Neuronal stem cell (in vitro differentiated cells): ENCODE results near the gene MPZL1.

Experiments
- DNase-seq: peaks from one replicate; pipeline ENCODE4 v3.0.0-alpha.2; 2013; ENCODE audit warnings: low spot score
- H2AFZ ChIP-seq: one replicate; pipeline ENCODE4 v1.6.1; 2013; ENCODE audit warnings: mild to moderate bottlenecking, low read length, inconsistent platforms
- H2AK5ac ChIP-seq: 2 replicates; pipeline ENCODE4 v1.6.1; 2013; ENCODE audit warnings: low read depth, mild to moderate bottlenecking, inconsistent platforms, low read length, moderate library complexity, mixed read lengths
- H2BK120ac ChIP-seq: 2 replicates; pipeline ENCODE4 v1.6.1; 2013; ENCODE audit warnings: low read depth, mild to moderate bottlenecking, inconsistent platforms, low read length, moderate library complexity, mixed read lengths
- H2BK12ac ChIP-seq: one replicate; pipeline ENCODE4 v1.6.1; 2013; ENCODE audit warnings: low read length, inconsistent platforms
- H2BK15ac ChIP-seq: 2 replicates; pipeline ENCODE4 v1.6.1; 2013; ENCODE audit warnings: mild to moderate bottlenecking, low read length, inconsistent platforms, mixed read lengths
- H2BK5ac ChIP-seq: one replicate; pipeline ENCODE4 v1.6.1; 2013; ENCODE audit warnings: inconsistent platforms, mild to moderate bottlenecking, low read length, moderate library complexity
- H3K14ac ChIP-seq: one replicate; pipeline ENCODE4 v1.6.1; 2013; ENCODE audit warnings: low read length, inconsistent platforms
- H3K18ac ChIP-seq: 2 replicates; pipeline ENCODE4 v1.6.1; 2013; ENCODE audit warnings: low read length, inconsistent platforms
- H3K23ac ChIP-seq: 2 replicates; pipeline ENCODE4 v1.6.1; 2013; ENCODE audit warnings: low read depth, mild to moderate bottlenecking, mixed read lengths, low read length, inconsistent platforms; ENCODE audit not compliant: poor library complexity
- H3K27ac ChIP-seq: replicated peaks from 3 replicates; pipeline ENCODE4 v1.5.1; 2013; ENCODE audit warnings: low read length, inconsistent platforms
- H3K27me3 ChIP-seq, 3 experiments: 2 replicates each; pipeline ENCODE4 v1.6.1; 2013; ENCODE audit warnings: low read length in 3 of 3, mild to moderate bottlenecking in 2 of 3, inconsistent platforms in 1 of 3, low read depth in 1 of 3, mixed read lengths in 1 of 3, moderate library complexity in 1 of 3; ENCODE audit not compliant: control insufficient read depth in 3 of 3, insufficient read depth in 3 of 3
- H3K36me3 ChIP-seq, 2 donors: replicated peaks in 1 of 2; 2 replicates each; pipeline ENCODE4 v1.6.1; 2013; ENCODE audit warnings: low read length in 2 of 2; ENCODE audit not compliant: control insufficient read depth in 2 of 2, insufficient read depth in 2 of 2
- H3K4ac ChIP-seq: 2 replicates; pipeline ENCODE4 v1.6.1; 2013; ENCODE audit warnings: inconsistent platforms, mild to moderate bottlenecking, low read length, moderate library complexity
- H3K4me1 ChIP-seq, 2 donors: 1 replicate in 1 of 2; 2 replicates in 1 of 2; pipeline ENCODE4 v1.6.1; 2013; ENCODE audit warnings: low read length in 2 of 2, low read depth in 1 of 2; ENCODE audit not compliant: control insufficient read depth in 2 of 2, insufficient read depth in 1 of 2
- H3K4me2 ChIP-seq: one replicate; pipeline ENCODE4 v1.6.1; 2013; ENCODE audit warnings: mild to moderate bottlenecking, low read length, inconsistent platforms; ENCODE audit not compliant: insufficient read depth, poor library complexity, severe bottlenecking
- H3K4me3 ChIP-seq, 2 donors: 2 replicates each; pipeline ENCODE4 v1.5.1; 2013; ENCODE audit warnings: low read length in 2 of 2, mild to moderate bottlenecking in 2 of 2, inconsistent platforms in 1 of 2, moderate library complexity in 1 of 2
- H3K79me1 ChIP-seq: one replicate; pipeline ENCODE4 v1.6.1; 2013; ENCODE audit warnings: low read depth, mild to moderate bottlenecking, inconsistent platforms, low read length, moderate library complexity
- H3K9ac ChIP-seq: one replicate; pipeline ENCODE4 v1.6.1; 2013; ENCODE audit warnings: mild to moderate bottlenecking, low read depth, low read length, inconsistent platforms; ENCODE audit not compliant: poor library complexity
- H3K9me3 ChIP-seq, 2 donors: replicated peaks in 1 of 2; 2 replicates each; pipeline versions ENCODE3 to v1.6.1; 2013; ENCODE audit warnings: low read length in 2 of 2, mild to moderate bottlenecking in 2 of 2, inconsistent platforms in 1 of 2, low read depth in 1 of 2, mixed read lengths in 1 of 2, moderate library complexity in 1 of 2; ENCODE audit not compliant: control insufficient read depth in 2 of 2, insufficient read depth in 1 of 2
- H4K8ac ChIP-seq: one replicate; pipeline ENCODE4 v1.6.1; 2013; ENCODE audit warnings: low read depth, mild to moderate bottlenecking, inconsistent platforms, low read length, moderate library complexity
- H4K91ac ChIP-seq: one replicate; pipeline ENCODE4 v1.6.1; 2013; ENCODE audit warnings: low read length, low read depth, mild to moderate bottlenecking, inconsistent platforms; ENCODE audit not compliant: poor library complexity
- WGBS, 2 donors: extraction: QIAGEN DNeasy Blood & Tissue Kit; methylation state at CpG; one replicate each; pipeline ENCODE4 v1.1.7; 2013; ENCODE audit warnings: missing lambda C conversion rate in 2 of 2, mixed read lengths in 1 of 2; ENCODE audit not compliant: insufficient read length in 2 of 2, insufficient replicate concordance in 1 of 2; ENCODE audit errors: extremely low coverage in 2 of 2; 5-methylcytosine and 5-hydroxymethylcytosine counted together

MPZL1 gene

GRCh38 chr1:167675440-167675839 lies 46.3 kb upstream of the MPZL1 start:
- Histone ChIP-seq H2BK15ac (no peak overlapping the region), H3K4me1 (peaks cover 0 to 3% of the 10 kb centered on the region in 2 donors), H2AFZ (no peak overlapping the region), H3K18ac (no peak overlapping the region), H3K27me3 (peaks cover 0 to 16% (median 0%) of the 10 kb centered on the region in 3 experiments), H3K4me2 (no peak overlapping the region), H3K27ac (no peak overlapping the region), H2BK5ac (no peak overlapping the region), H2BK120ac (no peak overlapping the region), H2BK12ac (no peak overlapping the region), H3K23ac (no peak overlapping the region), H4K91ac (no peak overlapping the region), H3K9me3 (no peaks in the 10 kb centered on the region), H3K4me3 (no peak overlapping the region), H3K79me1 (no peaks in the 10 kb centered on the region), H4K8ac (no peak overlapping the region), H3K4ac (no peak overlapping the region), H2AK5ac (no peak overlapping the region), H3K9ac (no peak overlapping the region), H3K36me3 (no peaks in the 10 kb centered on the region), H3K14ac (no peak overlapping the region)
- no peak for DNase-seq
- WGBS, 2 donors = no CpG with 5 or more reads among the region's 5 CpGs

GRCh38 chr1:167676205-167676915 lies 45.4 kb upstream of the MPZL1 start:
- Histone ChIP-seq H3K14ac (no peak overlapping the region), H2BK12ac (no peak overlapping the region), H3K18ac (no peak overlapping the region), H3K27ac (no peak overlapping the region), H2BK5ac (no peak overlapping the region), H2BK15ac (no peak overlapping the region), H3K36me3 (no peaks in the 10 kb centered on the region), H3K4me2 (no peak overlapping the region), H2AK5ac (no peak overlapping the region), H3K4me3 (no peak overlapping the region), H4K8ac (no peak overlapping the region), H3K9me3 (no peaks in the 10 kb centered on the region), H2AFZ (no peak overlapping the region), H4K91ac (no peak overlapping the region), H3K9ac (no peak overlapping the region), H3K4ac (no peak overlapping the region), H3K23ac (no peak overlapping the region), H3K27me3 (peaks cover 0 to 24% (median 0%) of the 10 kb centered on the region in 3 experiments), H3K4me1 (peaks cover 0 to 3% of the 10 kb centered on the region in 2 donors), H3K79me1 (no peaks in the 10 kb centered on the region), H2BK120ac (no peak overlapping the region)
- no CpG with 5 or more reads among the region's 2 CpGs for WGBS, 2 donors
- no peak for DNase-seq

- Histone ChIP-seq H3K23ac (no peak overlapping the region), H2AK5ac (no peak overlapping the region), H2BK120ac (no peak overlapping the region), H3K79me1 (no peaks in the 10 kb centered on the region), H3K27ac (no peak overlapping the region), H3K9me3 (no peaks in the 10 kb centered on the region), H2BK5ac (no peak overlapping the region), H3K18ac (no peak overlapping the region), H4K8ac (no peak overlapping the region), H4K91ac (no peak overlapping the region), H3K4ac (no peak overlapping the region), H2AFZ (no peak overlapping the region), H3K27me3 (peaks cover 0 to 26% (median 0%) of the 10 kb centered on the region in 3 experiments), H3K36me3 (no peaks in the 10 kb centered on the region), H3K14ac (no peak overlapping the region), H2BK15ac (no peak overlapping the region), H3K4me1 (peaks cover 0 to 3% of the 10 kb centered on the region in 2 donors), H3K4me3 (no peak overlapping the region), H3K9ac (no peak overlapping the region), H2BK12ac (no peak overlapping the region), H3K4me2 (no peak overlapping the region)
- no CpG with 5 or more reads among the region's 7 CpGs for WGBS, 2 donors
- DNase-seq = no peak
These were observed 44.6 kb upstream of the MPZL1 start for GRCh38 chr1:167676916-167677848.

GRCh38 chr1:167678422-167678821 lies 43.4 kb upstream of the MPZL1 start:
- Histone ChIP-seq H3K4me2 (no peak overlapping the region), H2AFZ (no peak overlapping the region), H3K79me1 (no peaks in the 10 kb centered on the region), H3K27ac (no peak overlapping the region), H2BK120ac (no peak overlapping the region), H4K91ac (no peak overlapping the region), H3K36me3 (no peaks in the 10 kb centered on the region), H2BK15ac (no peak overlapping the region), H4K8ac (no peak overlapping the region), H3K4ac (no peak overlapping the region), H3K23ac (no peak overlapping the region), H2BK12ac (peak overlapping the region; percentile 26), H3K4me3 (no peak overlapping the region), H3K9ac (no peak overlapping the region), H3K4me1 (peaks cover 0 to 8% of the 10 kb centered on the region in 2 donors), H3K18ac (peak overlapping the region; percentile 1), H3K9me3 (no peaks in the 10 kb centered on the region), H3K27me3 (peaks cover 0 to 34% (median 0%) of the 10 kb centered on the region in 3 experiments), H3K14ac (peak overlapping the region; percentile 51), H2AK5ac (no peak overlapping the region), H2BK5ac (no peak overlapping the region)
- DNase-seq = no peak
- no CpG with 5 or more reads among the region's 10 CpGs for WGBS, 2 donors
